GM10266 (cell line): ENCODE data around the gene CNTN1.

Experiments
- DNase-seq: peaks from one replicate; pipeline ENCODE4 v3.0.0; 2012; ENCODE audit errors: extremely low spot score
- CTCF ChIP-seq: IDR thresholded peaks from 2 replicates; pipeline ENCODE4 v1.5.1; 2012; ENCODE audit warnings: mild to moderate bottlenecking, low read depth; ENCODE audit not compliant: control insufficient read depth, insufficient read depth; ENCODE audit errors: missing control alignments

The CNTN1 gene

GRCh38 chr12:40834321-40834720 lies 142.1 kb downstream of the CNTN1 start:
- DNase-seq = no peak
- no peak for TF ChIP-seq CTCF

- TF ChIP-seq CTCF = no peak
- DNase-seq = no peak
Observed at GRCh38 chr12:40837891-40838429, 145.7 kb downstream of the CNTN1 start.

GRCh38 chr12:40843495-40843894 lies 151.3 kb downstream of the CNTN1 start:
- no peak for TF ChIP-seq CTCF
- no peak for DNase-seq

- no peak for TF ChIP-seq CTCF
- no peak for DNase-seq
Observed at GRCh38 chr12:40853221-40853620, 161.0 kb downstream of the CNTN1 start.

- DNase-seq = no peak
Observed at GRCh38 chr12:40854604-40855003, 162.4 kb downstream of the CNTN1 start.

GRCh38 chr12:40864891-40865290 lies 172.7 kb downstream of the CNTN1 start:
- TF ChIP-seq CTCF = no peak
- no peak for DNase-seq

More at GRCh38 chr12:40854604-40855003, 162.4 kb downstream of the CNTN1 start:
- TF ChIP-seq CTCF = no peak

- no peak for TF ChIP-seq CTCF
- DNase-seq = no peak
Observed at GRCh38 chr12:40870981-40871380, 178.7 kb downstream of the CNTN1 start.
